ENCODE results near the gene TRAF3IP3.

DNA sequence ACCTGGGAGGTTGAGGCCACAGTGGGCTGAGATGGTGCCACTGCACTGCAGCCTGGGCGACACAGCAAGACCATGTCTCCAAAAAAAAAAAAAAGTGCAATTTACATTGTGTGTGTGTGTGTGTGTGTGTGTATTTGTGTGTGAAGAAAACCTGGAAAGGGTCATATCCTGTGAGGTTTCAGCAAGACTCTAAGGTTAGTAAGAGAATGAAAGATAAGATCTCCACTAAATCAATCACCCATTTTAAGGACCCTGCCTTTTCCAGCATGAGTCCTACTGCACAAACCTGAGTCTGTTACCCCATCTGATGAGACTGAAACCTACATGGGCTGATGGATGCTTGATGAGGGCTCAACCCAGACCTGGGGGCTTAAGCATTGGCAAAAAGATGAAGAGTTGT is 33.4 kb downstream of the TRAF3IP3 start:
- TF ChIP-seq, protein P1, sequence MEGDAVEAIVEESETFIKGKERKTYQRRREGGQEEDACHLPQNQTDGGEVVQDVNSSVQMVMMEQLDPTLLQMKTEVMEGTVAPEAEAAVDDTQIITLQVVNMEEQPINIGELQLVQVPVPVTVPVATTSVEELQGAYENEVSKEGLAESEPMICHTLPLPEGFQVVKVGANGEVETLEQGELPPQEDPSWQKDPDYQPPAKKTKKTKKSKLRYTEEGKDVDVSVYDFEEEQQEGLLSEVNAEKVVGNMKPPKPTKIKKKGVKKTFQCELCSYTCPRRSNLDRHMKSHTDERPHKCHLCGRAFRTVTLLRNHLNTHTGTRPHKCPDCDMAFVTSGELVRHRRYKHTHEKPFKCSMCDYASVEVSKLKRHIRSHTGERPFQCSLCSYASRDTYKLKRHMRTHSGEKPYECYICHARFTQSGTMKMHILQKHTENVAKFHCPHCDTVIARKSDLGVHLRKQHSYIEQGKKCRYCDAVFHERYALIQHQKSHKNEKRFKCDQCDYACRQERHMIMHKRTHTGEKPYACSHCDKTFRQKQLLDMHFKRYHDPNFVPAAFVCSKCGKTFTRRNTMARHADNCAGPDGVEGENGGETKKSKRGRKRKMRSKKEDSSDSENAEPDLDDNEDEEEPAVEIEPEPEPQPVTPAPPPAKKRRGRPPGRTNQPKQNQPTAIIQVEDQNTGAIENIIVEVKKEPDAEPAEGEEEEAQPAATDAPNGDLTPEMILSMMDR (IDR thresholded peaks at IDR 0.05 in 2 of 3, conservative IDR thresholded peaks at IDR 0.05 in 1 of 3; ENCODE audit: borderline replicate concordance in 1 of 3, insufficient read depth in 1 of 3, low read depth in 2 of 3, low read length in 2 of 3), result no peak
- TF ChIP-seq POLR2AphosphoS5 (IDR thresholded peaks at IDR 0.05; ENCODE audit: low read depth, low read length) (no peak), POLR2A (IDR thresholded peaks at IDR 0.05; ENCODE audit: borderline replicate concordance, extremely low read depth, insufficient read depth, insufficient read length) (no peak), ZFX (IDR thresholded peaks at IDR 0.05) (no peak), YY1 (IDR thresholded peaks at IDR 0.05; ENCODE audit: extremely low read depth, insufficient replicate concordance, low read depth, low read length) (no peak), RAD21 (IDR thresholded peaks at IDR 0.05; ENCODE audit: low read depth) (no peak), EZH2 (IDR thresholded peaks at IDR 0.05) (no peak)
- TF ChIP-seq, protein P2, sequence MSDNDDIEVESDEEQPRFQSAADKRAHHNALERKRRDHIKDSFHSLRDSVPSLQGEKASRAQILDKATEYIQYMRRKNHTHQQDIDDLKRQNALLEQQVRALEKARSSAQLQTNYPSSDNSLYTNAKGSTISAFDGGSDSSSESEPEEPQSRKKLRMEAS (IDR thresholded peaks at IDR 0.05), result no peak
- TF ChIP-seq, protein P3, sequence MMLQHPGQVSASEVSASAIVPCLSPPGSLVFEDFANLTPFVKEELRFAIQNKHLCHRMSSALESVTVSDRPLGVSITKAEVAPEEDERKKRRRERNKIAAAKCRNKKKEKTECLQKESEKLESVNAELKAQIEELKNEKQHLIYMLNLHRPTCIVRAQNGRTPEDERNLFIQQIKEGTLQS (IDR thresholded peaks at IDR 0.05), result no peak
